Measurements from ENCODE around the gene FRG2C.
"Not testable (repeated sequence)": the region's sequence is repeated elsewhere in the genome, so short reads cannot be mapped to it uniquely, and the experiment has no call there.

FRG2C gene

GRCh38 chr3:75669348-75670297 lies 5.5 kb downstream of the FRG2C start:
- DNase-seq, result not testable (repeated sequence)

- DNase-seq, result not testable (repeated sequence)
Observed at GRCh38 chr3:75670298-75671286, 6.5 kb downstream of the FRG2C start.

- DNase-seq, result not testable (repeated sequence)
Observed at GRCh38 chr3:75671287-75672139, 7.4 kb downstream of the FRG2C start.

- DNase-seq, result not testable (repeated sequence)
Observed at GRCh38 chr3:75672140-75672775, 8.1 kb downstream of the FRG2C start.

GRCh38 chr3:75683965-75684364 lies 19.8 kb downstream of the FRG2C start:
- DNase-seq, result not testable (repeated sequence)

DNA sequence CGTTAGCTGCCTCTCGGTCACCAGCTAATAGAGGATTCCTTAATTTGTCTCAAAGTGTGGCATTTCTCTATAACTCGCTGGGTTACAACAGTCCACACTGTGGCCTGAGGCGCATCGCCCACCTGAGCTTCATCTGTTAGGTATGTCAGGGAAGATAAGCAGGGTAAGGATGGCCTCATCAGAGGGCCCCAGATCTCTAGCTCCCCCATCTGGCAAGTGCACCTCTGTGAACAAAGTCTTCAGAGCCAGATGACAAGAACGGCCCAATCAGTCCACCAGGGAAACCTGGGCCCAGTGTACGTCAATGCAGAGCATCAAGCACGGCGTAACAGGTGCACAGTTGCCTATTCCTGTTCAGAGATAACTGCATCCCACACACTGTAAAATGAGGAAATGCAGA lies 23.2 kb downstream of the FRG2C start:
- DNase-seq, result no peak

- DNase-seq, result no peak
Observed at GRCh38 chr3:75692061-75692460, 27.9 kb downstream of the FRG2C start.
